SK-N-SH (cell line): ENCODE measurements around the gene KCNN2. TPM values are rescaled to one million over a fixed set of nuclear protein-coding genes. Genes with fewer than 3 reads are reported as not detected.

Source experiments
- CTCF ChIA-PET: fragments of 300-600, 350-600 bp; formaldehyde crosslinking; extraction: SDS; loops from one replicate; lab custom pipeline; 2021; lab: Yijun Ruan, JAX
- POLR2A ChIA-PET: fragments of 350-600 bp; sonication (Branson Sonifier 250); formaldehyde crosslinking; extraction: SDS; loops from one replicate; lab custom pipeline; 2020; ENCODE audit warnings: antibody characterized with exemption, inconsistent platforms; lab: Yijun Ruan, JAX
- DNase-seq: peaks from one replicate; pipeline ENCODE4 v3.0.0; 2012
- H2AFZ ChIP-seq: fragments of 200-600 bp; sonication (generic); 2 replicates; pipeline ENCODE4 v1.8.1; 2016; ENCODE audit warnings: antibody characterized with exemption, mild to moderate bottlenecking, low read depth
- H3F3A ChIP-seq: fragments of 200-600 bp; sonication (generic); replicated peaks from 2 replicates; pipeline ENCODE3; 2016; ENCODE audit warnings: antibody characterized with exemption, mild to moderate bottlenecking; ENCODE audit not compliant: insufficient read depth
- H3K27ac ChIP-seq, 2 experiments: fragments of 200-500 bp in 1 of 2; fragments of 200-600 bp in 1 of 2; sonication (Bioruptor generic) in 1 of 2; sonication (generic), shearing (Covaris generic) in 1 of 2; 2 replicates each; pipeline versions ENCODE4 v1.5.1 to v1.6.1; 2014 to 2016; ENCODE audit warnings: low read depth in 2 of 2, inconsistent platforms in 1 of 2, low read length in 1 of 2, mild to moderate bottlenecking in 1 of 2, mixed read lengths in 1 of 2
- H3K27me3 ChIP-seq: fragments of 200-600 bp; sonication (generic), shearing (Covaris generic); 2 replicates; pipeline ENCODE4 v1.6.1; 2016; ENCODE audit warnings: mixed run types; ENCODE audit not compliant: insufficient read depth
- H3K36me3 ChIP-seq, 2 experiments: fragments of 200-500 bp in 1 of 2; fragments of 200-600 bp in 1 of 2; sonication (Bioruptor generic) in 1 of 2; sonication (generic) in 1 of 2; replicated peaks in 1 of 2; 2 replicates each; pipeline versions ENCODE3 to v1.5.1; 2014 to 2016; ENCODE audit warnings: low read length in 1 of 2, mild to moderate bottlenecking in 1 of 2; ENCODE audit not compliant: insufficient read depth in 2 of 2, control insufficient read depth in 1 of 2
- H3K4me1 ChIP-seq, 2 experiments: fragments of 200-500 bp in 1 of 2; fragments of 200-600 bp in 1 of 2; sonication (Bioruptor generic) in 1 of 2; sonication (generic), shearing (Covaris generic) in 1 of 2; 2 replicates each; pipeline versions ENCODE4 v1.5.1 to v1.6.1; 2014 to 2016; ENCODE audit warnings: low read depth in 1 of 2, low read length in 1 of 2, mixed run types in 1 of 2; ENCODE audit not compliant: insufficient read depth in 2 of 2, control insufficient read depth in 1 of 2
- H3K4me2 ChIP-seq: fragments of 200-600 bp; sonication (generic), shearing (Covaris generic); 2 replicates; pipeline ENCODE4 v1.6.1; 2017; ENCODE audit warnings: mixed run types
- H3K4me3 ChIP-seq, 2 experiments: fragments of 200-500 bp in 1 of 2; fragments of 200-600 bp in 1 of 2; sonication (Bioruptor generic) in 1 of 2; sonication (generic), shearing (Covaris generic) in 1 of 2; 2 replicates each; pipeline versions ENCODE4 v1.5.1 to v1.8.1; 2014 to 2016; ENCODE audit warnings: low read depth in 2 of 2, inconsistent platforms in 1 of 2, low read length in 1 of 2, mild to moderate bottlenecking in 1 of 2, mixed read lengths in 1 of 2, moderate library complexity in 1 of 2
- H3K79me2 ChIP-seq: fragments of 200-600 bp; sonication (generic); 2 replicates; pipeline ENCODE4 v1.8.1; 2017; ENCODE audit warnings: mild to moderate bottlenecking; ENCODE audit not compliant: insufficient read depth
- H3K9ac ChIP-seq: fragments of 200-600 bp; sonication (generic); 2 replicates; pipeline ENCODE4 v1.6.1; 2017; ENCODE audit warnings: mixed run types
- H3K9me2 ChIP-seq: fragments of 200-600 bp; sonication (generic); 2 replicates; pipeline ENCODE4 v1.6.1; 2017; ENCODE audit warnings: mixed run types
- H3K9me3 ChIP-seq: fragments of 200-600 bp; sonication (generic); 2 replicates; pipeline ENCODE4 v1.6.1; 2017; ENCODE audit warnings: mixed run types, mild to moderate bottlenecking, moderate library complexity
- H4K20me1 ChIP-seq: fragments of 200-600 bp; sonication (generic); 2 replicates; pipeline ENCODE4 v1.6.1; 2017; ENCODE audit warnings: mild to moderate bottlenecking, mixed run types; ENCODE audit not compliant: insufficient read depth
- CHD2 ChIP-seq: fragments of 150-350 bp; IDR thresholded peaks from 2 replicates; pipeline ENCODE4 v1.6.1; 2018; ENCODE audit warnings: low read length; ENCODE audit not compliant: partially characterized antibody
- ELF1 ChIP-seq: IDR thresholded peaks from 2 replicates; pipeline ENCODE4 v1.4.0; 2012
- EZH2phosphoT487 ChIP-seq: fragments of 200-600 bp; sonication (generic); IDR thresholded peaks from 2 replicates; pipeline ENCODE4 v1.6.1; 2017; ENCODE audit warnings: low read depth, mixed run types, mild to moderate bottlenecking, antibody characterized with exemption, moderate library complexity, borderline replicate concordance
- FOXJ3 ChIP-seq: sonication (generic); formaldehyde crosslinking; IDR thresholded peaks from 2 replicates; pipeline ENCODE4 v1.5.1; 2020; ENCODE audit warnings: mild to moderate bottlenecking, missing genetic modification reagents
- FOXM1 ChIP-seq: IDR thresholded peaks from 2 replicates; pipeline ENCODE4 v1.4.0; 2012; ENCODE audit warnings: low read depth, mild to moderate bottlenecking
- GABPA ChIP-seq: IDR thresholded peaks from 2 replicates; pipeline ENCODE4 v1.4.0; 2012; ENCODE audit warnings: low read depth, mild to moderate bottlenecking
- MXI1 ChIP-seq: IDR thresholded peaks from 2 replicates; pipeline ENCODE4 v1.6.1; 2012; ENCODE audit warnings: mild to moderate bottlenecking, low read depth, low read length, improper control_type of control experiment
- NFIC ChIP-seq: IDR thresholded peaks from 2 replicates; pipeline ENCODE4 v1.4.0; 2012; ENCODE audit warnings: borderline replicate concordance
- NRF1 ChIP-seq: IDR thresholded peaks from 2 replicates; pipeline ENCODE4 v1.6.1; 2012; ENCODE audit warnings: low read depth, mild to moderate bottlenecking, low read length
- POLR2AphosphoS5 ChIP-seq: IDR thresholded peaks from 2 replicates; pipeline ENCODE4 v1.6.1; 2012; ENCODE audit warnings: low read depth, low read length
- RCOR1 ChIP-seq: fragments of 150-350 bp; IDR thresholded peaks from 2 replicates; pipeline ENCODE4 v1.6.1; 2017; ENCODE audit warnings: antibody characterized with exemption, low read length
- RXRA ChIP-seq: IDR thresholded peaks from 2 replicates; pipeline ENCODE4 v1.4.0; 2012; ENCODE audit warnings: low read depth, mild to moderate bottlenecking, borderline replicate concordance
- SIN3A ChIP-seq: IDR thresholded peaks from 2 replicates; pipeline ENCODE4 v1.6.1; 2012; ENCODE audit warnings: low read depth, mild to moderate bottlenecking, low read length, moderate library complexity, borderline replicate concordance
- SMC3 ChIP-seq: IDR thresholded peaks from 2 replicates; pipeline ENCODE4 v1.6.1; 2012; ENCODE audit warnings: low read depth, low read length, improper control_type of control experiment
- TAF1 ChIP-seq: IDR thresholded peaks from 2 replicates; pipeline ENCODE4 v1.6.1; 2012; ENCODE audit warnings: low read depth, mild to moderate bottlenecking, low read length, moderate library complexity, borderline replicate concordance
- TCF12 ChIP-seq: IDR thresholded peaks from 2 replicates; pipeline ENCODE4 v1.4.0; 2012
- YY1 ChIP-seq: IDR thresholded peaks from 2 replicates; pipeline ENCODE4 v1.4.0; 2012; ENCODE audit warnings: low read depth, mild to moderate bottlenecking
- WGBS: methylation state at CpG from one replicate; pipeline ENCODE4 v1.1.6; 2017; ENCODE audit warnings: low lambda C conversion rate; 5-methylcytosine and 5-hydroxymethylcytosine counted together
- polyA plus RNA-seq, 3 experiments: library from polyadenylated mRNA; depleted of rRNA; stranded (reverse); fragments of >200 nt; gene quantifications; 2 replicates each; pipeline ENCODE4 v1.2.3, GENCODE V29; 2012
- TF ChIP-seq, protein P1 (sequence below): fragments of 150-350 bp; IDR thresholded peaks from 2 replicates; pipeline ENCODE4 v1.6.1; 2016; ENCODE audit warnings: mild to moderate bottlenecking, low read depth, low read length
- TF ChIP-seq, protein P2 (sequence below): IDR thresholded peaks from 2 replicates; pipeline ENCODE4 v1.4.0; 2012; ENCODE audit warnings: low read depth, borderline replicate concordance
- TF ChIP-seq, protein P3 (sequence below): fragments of 150-350 bp; IDR thresholded peaks from 2 replicates; pipeline ENCODE4 v1.6.1; 2017; ENCODE audit warnings: antibody characterized with exemption, low read length, low read depth, borderline replicate concordance
- TF ChIP-seq, protein P4 (sequence below): IDR thresholded peaks from 2 replicates; pipeline ENCODE4 v1.4.0; 2012; ENCODE audit warnings: low read depth
- TF ChIP-seq, protein P5 (sequence below): IDR thresholded peaks from 2 replicates; pipeline ENCODE4 v1.6.1; 2012; ENCODE audit warnings: mild to moderate bottlenecking, low read depth, low read length, moderate library complexity

Gene KCNN2
- polyA plus RNA-seq, 1 of the 3 experiments (the other 2 are of a cell fraction): not detected

DNA sequence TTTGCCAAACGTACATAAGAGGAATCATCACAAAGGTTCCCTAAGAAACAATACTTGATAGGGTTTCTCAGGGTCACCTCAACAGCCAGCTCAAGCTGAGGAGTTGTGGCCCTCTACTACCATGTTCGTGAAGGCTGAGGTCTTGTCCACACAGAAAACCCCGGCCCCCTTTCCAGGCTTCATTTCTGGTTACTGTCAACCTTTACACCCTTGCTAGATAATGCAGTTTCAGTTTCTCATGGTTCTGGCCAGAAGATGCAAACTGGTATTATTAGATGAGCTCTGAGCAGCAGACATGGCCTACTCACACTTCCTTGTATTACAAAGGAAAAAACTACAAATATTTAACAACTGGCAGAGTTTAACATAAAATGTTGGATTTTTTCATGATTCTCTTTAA, 22.8 kb upstream of the KCNN2 start:
- H3F3A ChIP-seq: no peaks in the 10 kb centered on the region
- no peak overlapping the region for H3K9ac ChIP-seq
- no peak overlapping the region for H3K4me3 ChIP-seq
- DNase-seq: no peak
- H4K20me1 ChIP-seq: no peaks in the 10 kb centered on the region
- H3K9me3 ChIP-seq: no peaks in the 10 kb centered on the region
- H2AFZ ChIP-seq: no peak overlapping the region
- no peak overlapping the region for H3K27ac ChIP-seq
- no peak overlapping the region for H3K4me2 ChIP-seq
- no peaks in the 10 kb centered on the region for H3K79me2 ChIP-seq
- 0% methylated on average over 3 of the region's 3 CpGs for WGBS
- no peaks in the 10 kb centered on the region for H3K36me3 ChIP-seq
- TF ChIP-seq NFIC: no peak
- TF ChIP-seq, protein P1, sequence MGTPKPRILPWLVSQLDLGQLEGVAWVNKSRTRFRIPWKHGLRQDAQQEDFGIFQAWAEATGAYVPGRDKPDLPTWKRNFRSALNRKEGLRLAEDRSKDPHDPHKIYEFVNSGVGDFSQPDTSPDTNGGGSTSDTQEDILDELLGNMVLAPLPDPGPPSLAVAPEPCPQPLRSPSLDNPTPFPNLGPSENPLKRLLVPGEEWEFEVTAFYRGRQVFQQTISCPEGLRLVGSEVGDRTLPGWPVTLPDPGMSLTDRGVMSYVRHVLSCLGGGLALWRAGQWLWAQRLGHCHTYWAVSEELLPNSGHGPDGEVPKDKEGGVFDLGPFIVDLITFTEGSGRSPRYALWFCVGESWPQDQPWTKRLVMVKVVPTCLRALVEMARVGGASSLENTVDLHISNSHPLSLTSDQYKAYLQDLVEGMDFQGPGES: no peak
- no peak for TF ChIP-seq FOXM1
- no peak for TF ChIP-seq EZH2phosphoT487
- TF ChIP-seq, protein P2, sequence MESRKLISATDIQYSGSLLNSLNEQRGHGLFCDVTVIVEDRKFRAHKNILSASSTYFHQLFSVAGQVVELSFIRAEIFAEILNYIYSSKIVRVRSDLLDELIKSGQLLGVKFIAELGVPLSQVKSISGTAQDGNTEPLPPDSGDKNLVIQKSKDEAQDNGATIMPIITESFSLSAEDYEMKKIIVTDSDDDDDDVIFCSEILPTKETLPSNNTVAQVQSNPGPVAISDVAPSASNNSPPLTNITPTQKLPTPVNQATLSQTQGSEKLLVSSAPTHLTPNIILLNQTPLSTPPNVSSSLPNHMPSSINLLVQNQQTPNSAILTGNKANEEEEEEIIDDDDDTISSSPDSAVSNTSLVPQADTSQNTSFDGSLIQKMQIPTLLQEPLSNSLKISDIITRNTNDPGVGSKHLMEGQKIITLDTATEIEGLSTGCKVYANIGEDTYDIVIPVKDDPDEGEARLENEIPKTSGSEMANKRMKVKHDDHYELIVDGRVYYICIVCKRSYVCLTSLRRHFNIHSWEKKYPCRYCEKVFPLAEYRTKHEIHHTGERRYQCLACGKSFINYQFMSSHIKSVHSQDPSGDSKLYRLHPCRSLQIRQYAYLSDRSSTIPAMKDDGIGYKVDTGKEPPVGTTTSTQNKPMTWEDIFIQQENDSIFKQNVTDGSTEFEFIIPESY: no peak
- no peak for TF ChIP-seq YY1
- no peak for TF ChIP-seq GABPA
- TF ChIP-seq SIN3A: no peak
- TF ChIP-seq, protein P3, sequence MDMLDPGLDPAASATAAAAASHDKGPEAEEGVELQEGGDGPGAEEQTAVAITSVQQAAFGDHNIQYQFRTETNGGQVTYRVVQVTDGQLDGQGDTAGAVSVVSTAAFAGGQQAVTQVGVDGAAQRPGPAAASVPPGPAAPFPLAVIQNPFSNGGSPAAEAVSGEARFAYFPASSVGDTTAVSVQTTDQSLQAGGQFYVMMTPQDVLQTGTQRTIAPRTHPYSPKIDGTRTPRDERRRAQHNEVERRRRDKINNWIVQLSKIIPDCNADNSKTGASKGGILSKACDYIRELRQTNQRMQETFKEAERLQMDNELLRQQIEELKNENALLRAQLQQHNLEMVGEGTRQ: no peak
- no peak for TF ChIP-seq POLR2AphosphoS5
- no peak for TF ChIP-seq MXI1
- TF ChIP-seq FOXJ3: no peak
- no peak for TF ChIP-seq TAF1
- TF ChIP-seq ELF1: no peak
- no peak for TF ChIP-seq NRF1
- CTCF ChIA-PET: no interaction called here
- H3K9me2 ChIP-seq: no peaks in the 10 kb centered on the region
- POLR2A ChIA-PET: no interaction called here
- H3K27me3 ChIP-seq: no peaks in the 10 kb centered on the region
- H3K4me1 ChIP-seq: no peaks in the 10 kb centered on the region

DNA sequence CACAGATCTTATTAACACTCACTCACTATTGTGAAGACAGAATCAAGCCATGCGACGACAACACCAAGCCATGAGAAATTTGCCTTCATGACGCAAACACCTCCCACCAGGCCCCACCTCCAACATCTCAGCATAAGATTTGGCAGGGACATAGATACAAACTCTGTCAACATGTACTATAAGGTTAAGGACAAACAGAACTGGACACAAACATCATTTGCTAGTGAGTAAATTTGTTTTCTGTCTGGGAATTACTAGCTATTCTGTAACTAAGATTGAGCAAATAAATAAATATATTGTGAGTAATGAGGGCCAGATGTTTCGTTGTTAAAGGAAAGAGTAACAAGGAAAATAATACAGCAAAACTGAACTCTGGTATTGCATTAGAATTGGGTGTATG, 15.7 kb upstream of the KCNN2 start:
- Histone ChIP-seq H3K9me2 (no peaks in the 10 kb centered on the region), H3K27me3 (no peaks in the 10 kb centered on the region), H3K9ac (no peak overlapping the region), H3K4me2 (no peak overlapping the region), H3K9me3 (no peaks in the 10 kb centered on the region), H3K4me1 (no peaks in the 10 kb centered on the region), H3K4me3 (no peak overlapping the region), H2AFZ (no peak overlapping the region), H3K79me2 (no peaks in the 10 kb centered on the region), H3F3A (no peaks in the 10 kb centered on the region), H4K20me1 (no peaks in the 10 kb centered on the region), H3K36me3 (no peaks in the 10 kb centered on the region), H3K27ac (no peak overlapping the region)
- WGBS: 50% methylated on average over 4 of the region's 4 CpGs
- ChIA-PET CTCF (no interaction called here), POLR2A (no interaction called here)
- DNase-seq: no peak
- TF ChIP-seq TAF1 (no peak), TCF12 (no peak), POLR2AphosphoS5 (no peak), FOXM1 (no peak), YY1 (no peak), CHD2 (no peak), SIN3A (no peak), RCOR1 (no peak), SMC3 (no peak), RXRA (no peak)
- TF ChIP-seq, protein P4, sequence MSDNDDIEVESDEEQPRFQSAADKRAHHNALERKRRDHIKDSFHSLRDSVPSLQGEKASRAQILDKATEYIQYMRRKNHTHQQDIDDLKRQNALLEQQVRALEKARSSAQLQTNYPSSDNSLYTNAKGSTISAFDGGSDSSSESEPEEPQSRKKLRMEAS: no peak
- TF ChIP-seq, protein P5, sequence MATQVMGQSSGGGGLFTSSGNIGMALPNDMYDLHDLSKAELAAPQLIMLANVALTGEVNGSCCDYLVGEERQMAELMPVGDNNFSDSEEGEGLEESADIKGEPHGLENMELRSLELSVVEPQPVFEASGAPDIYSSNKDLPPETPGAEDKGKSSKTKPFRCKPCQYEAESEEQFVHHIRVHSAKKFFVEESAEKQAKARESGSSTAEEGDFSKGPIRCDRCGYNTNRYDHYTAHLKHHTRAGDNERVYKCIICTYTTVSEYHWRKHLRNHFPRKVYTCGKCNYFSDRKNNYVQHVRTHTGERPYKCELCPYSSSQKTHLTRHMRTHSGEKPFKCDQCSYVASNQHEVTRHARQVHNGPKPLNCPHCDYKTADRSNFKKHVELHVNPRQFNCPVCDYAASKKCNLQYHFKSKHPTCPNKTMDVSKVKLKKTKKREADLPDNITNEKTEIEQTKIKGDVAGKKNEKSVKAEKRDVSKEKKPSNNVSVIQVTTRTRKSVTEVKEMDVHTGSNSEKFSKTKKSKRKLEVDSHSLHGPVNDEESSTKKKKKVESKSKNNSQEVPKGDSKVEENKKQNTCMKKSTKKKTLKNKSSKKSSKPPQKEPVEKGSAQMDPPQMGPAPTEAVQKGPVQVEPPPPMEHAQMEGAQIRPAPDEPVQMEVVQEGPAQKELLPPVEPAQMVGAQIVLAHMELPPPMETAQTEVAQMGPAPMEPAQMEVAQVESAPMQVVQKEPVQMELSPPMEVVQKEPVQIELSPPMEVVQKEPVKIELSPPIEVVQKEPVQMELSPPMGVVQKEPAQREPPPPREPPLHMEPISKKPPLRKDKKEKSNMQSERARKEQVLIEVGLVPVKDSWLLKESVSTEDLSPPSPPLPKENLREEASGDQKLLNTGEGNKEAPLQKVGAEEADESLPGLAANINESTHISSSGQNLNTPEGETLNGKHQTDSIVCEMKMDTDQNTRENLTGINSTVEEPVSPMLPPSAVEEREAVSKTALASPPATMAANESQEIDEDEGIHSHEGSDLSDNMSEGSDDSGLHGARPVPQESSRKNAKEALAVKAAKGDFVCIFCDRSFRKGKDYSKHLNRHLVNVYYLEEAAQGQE: no peak
